Tibial nerve (tissue), 4 donors: Measurements from ENCODE around the gene PTCD1. TPM values are rescaled to one million over a fixed set of nuclear protein-coding genes. Genes with fewer than 3 reads are reported as not detected.
A peak's percentile ranks its signal among the peaks of the same experiment; 100 is the strongest.

Experiments used
- DNase-seq, 2 donors: peaks; one replicate each; pipeline ENCODE4 v3.0.0-alpha.2; 2019; ENCODE audit warnings: low spot score in 2 of 2
- H3K27ac ChIP-seq, 4 donors: fragments of 200-600 bp; sonication (generic) in 3 of 4; one replicate each; pipeline ENCODE4 v1.5.1; 2017 to 2019; ENCODE audit warnings: mild to moderate bottlenecking in 1 of 4
- H3K27me3 ChIP-seq, 2 donors: fragments of 200-600 bp; sonication (generic) in 1 of 2; one replicate each; pipeline versions ENCODE4 v1.5.1 to v1.6.0; 2017 to 2019
- H3K36me3 ChIP-seq, 3 donors: fragments of 200-600 bp; sonication (generic); one replicate each; pipeline ENCODE4 v1.5.1; 2018 to 2019
- H3K4me1 ChIP-seq, 4 donors: fragments of 200-600 bp; sonication (generic) in 3 of 4; one replicate each; pipeline ENCODE4 v1.5.1; 2017 to 2019
- H3K4me3 ChIP-seq, 4 donors: fragments of 200-600 bp; sonication (generic) in 3 of 4; one replicate each; pipeline ENCODE4 v1.5.1; 2017 to 2019; ENCODE audit warnings: mild to moderate bottlenecking in 1 of 4, moderate library complexity in 1 of 4
- H3K9me3 ChIP-seq, 4 donors: fragments of 200-600 bp; sonication (generic) in 3 of 4; one replicate each; pipeline ENCODE4 v1.5.1; 2017 to 2019
- EP300 ChIP-seq, 2 donors: sonication (generic); formaldehyde crosslinking; IDR thresholded peaks; one replicate each; pipeline ENCODE4 v1.6.1; 2017; ENCODE audit warnings: antibody characterized with exemption in 2 of 2, mild to moderate bottlenecking in 1 of 2
- POLR2A ChIP-seq, 2 donors: fragments of 450-650 bp; IDR thresholded peaks; one replicate each; pipeline ENCODE4 v1.6.1; 2017; ENCODE audit warnings: antibody characterized with exemption in 2 of 2, mild to moderate bottlenecking in 2 of 2, moderate library complexity in 2 of 2
- WGBS, 2 donors: methylation state at CpG; one replicate each; pipeline ENCODE4 v1.1.5; 2018; 5-methylcytosine and 5-hydroxymethylcytosine counted together
- total RNA-seq, 4 donors: library from RNA; depleted of rRNA; stranded (reverse); fragments of >200 nt; gene quantifications; one replicate each; pipeline ENCODE4 v1.1.0, GENCODE V29; 2016
- TF ChIP-seq, protein P1 (sequence below), 5 experiments: fragments of 200-600 bp in 3 of 5; fragments of 450-650 bp in 2 of 5; sonication (generic) in 3 of 5; IDR thresholded peaks; one replicate each; pipeline ENCODE4 v1.5.1; 2016 to 2019; ENCODE audit warnings: antibody characterized with exemption in 5 of 5, mild to moderate bottlenecking in 3 of 5, moderate library complexity in 2 of 5

The PTCD1 gene
- total RNA-seq, 4 donors from 2014 or later, result 6.9 to 10.8 (median 9.5) TPM

DNA sequence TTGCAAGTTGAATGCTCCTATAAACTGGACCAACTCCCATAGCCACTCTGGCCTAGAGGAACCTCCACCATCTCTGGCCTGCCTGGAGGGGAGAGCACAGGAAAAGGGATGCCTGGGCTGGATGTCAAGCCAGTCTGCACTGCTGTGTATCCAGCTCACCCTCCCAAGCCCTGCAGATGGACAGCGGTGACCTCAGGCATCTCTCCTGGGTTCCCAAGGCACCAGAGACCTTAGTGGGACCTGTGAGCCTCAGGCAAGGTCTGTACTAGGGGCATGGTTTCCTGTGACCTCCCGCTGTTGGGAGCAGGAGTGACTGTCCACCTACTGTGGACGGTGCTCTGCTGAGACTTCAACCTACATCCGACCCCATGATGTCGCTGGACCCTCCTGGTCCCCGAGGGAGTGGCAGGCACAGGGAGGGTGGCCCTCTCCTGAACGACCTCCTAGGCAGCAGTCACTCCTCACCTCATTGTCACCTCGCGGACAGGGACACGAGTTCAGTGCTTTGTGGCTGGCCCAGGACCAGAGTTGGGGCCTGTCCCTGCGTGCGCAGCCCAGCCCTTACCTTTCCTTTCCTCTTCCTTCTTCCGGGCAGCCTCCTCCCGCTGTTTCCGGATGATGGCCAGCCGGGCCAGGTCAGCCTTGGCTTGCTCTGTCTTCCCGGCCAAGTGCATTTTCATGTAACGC, 41.2 kb downstream of the PTCD1 start:
- Histone ChIP-seq H3K27ac (peak overlapping the region in 3 of 4 donors; percentile 23 to 88 (median 70)), H3K4me1 (peaks cover 0 to 79% (median 16%) of the 10 kb centered on the region in 4 donors), H3K4me3 (no peak overlapping the region), H3K9me3 (no peaks in the 10 kb centered on the region), H3K36me3 (peaks cover 0 to 89% (median 6%) of the 10 kb centered on the region in 3 donors), H3K27me3 (no peaks in the 10 kb centered on the region)
- no peak for DNase-seq
- TF ChIP-seq EP300 (IDR thresholded peaks at IDR 0.05), result no peak
- TF ChIP-seq POLR2A (IDR thresholded peaks at IDR 0.05), result no peak
- TF ChIP-seq, protein P1, sequence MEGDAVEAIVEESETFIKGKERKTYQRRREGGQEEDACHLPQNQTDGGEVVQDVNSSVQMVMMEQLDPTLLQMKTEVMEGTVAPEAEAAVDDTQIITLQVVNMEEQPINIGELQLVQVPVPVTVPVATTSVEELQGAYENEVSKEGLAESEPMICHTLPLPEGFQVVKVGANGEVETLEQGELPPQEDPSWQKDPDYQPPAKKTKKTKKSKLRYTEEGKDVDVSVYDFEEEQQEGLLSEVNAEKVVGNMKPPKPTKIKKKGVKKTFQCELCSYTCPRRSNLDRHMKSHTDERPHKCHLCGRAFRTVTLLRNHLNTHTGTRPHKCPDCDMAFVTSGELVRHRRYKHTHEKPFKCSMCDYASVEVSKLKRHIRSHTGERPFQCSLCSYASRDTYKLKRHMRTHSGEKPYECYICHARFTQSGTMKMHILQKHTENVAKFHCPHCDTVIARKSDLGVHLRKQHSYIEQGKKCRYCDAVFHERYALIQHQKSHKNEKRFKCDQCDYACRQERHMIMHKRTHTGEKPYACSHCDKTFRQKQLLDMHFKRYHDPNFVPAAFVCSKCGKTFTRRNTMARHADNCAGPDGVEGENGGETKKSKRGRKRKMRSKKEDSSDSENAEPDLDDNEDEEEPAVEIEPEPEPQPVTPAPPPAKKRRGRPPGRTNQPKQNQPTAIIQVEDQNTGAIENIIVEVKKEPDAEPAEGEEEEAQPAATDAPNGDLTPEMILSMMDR (IDR thresholded peaks at IDR 0.05), result no peak
- WGBS, 2 donors, result 74 to 77% methylated on average over 16 to 17 of the region's 18 CpGs

DNA sequence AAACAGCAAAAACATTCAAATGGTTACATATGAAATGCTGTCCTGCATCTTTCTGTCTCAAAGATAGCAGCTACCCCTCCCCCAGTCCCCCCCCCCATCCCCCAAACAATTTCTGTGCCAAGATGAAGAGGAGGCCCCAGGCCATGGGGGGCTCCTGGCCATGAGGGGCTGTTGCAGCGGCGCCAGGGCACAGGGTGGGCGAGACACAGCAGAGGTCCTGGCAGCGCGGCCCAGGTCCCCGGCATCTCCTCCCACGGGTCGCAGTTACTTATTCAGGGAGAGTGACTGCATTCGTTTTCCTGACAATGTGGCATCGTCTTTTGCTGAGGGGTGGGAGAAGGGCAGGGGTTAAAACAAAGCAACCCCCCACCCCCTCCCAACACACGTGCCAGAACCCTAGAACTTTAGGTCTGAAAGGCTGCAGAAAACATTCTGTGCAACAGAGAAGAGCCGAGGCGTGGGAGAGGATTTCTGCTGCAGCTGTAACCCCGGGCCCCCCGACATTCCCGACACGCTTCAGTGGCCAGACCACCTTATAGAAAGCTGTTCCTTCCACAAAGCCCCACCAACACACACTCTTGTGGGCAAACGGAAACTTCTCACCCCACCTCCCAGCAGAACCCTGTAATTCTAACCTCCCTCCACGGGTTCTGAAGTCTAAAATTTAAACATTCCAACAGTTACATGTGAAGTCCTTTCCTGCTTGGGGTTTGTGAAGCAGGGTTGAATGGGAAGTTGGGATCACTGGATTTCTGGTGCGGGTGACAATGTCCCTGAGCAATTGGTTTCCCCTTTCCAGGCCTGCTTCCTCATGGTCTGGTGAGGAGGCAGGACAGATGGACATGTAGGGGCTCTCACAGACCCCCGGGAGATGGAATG, 41.9 kb downstream of the PTCD1 start:
- no peak for DNase-seq
- H3K9me3 ChIP-seq, result no peaks in the 10 kb centered on the region
- H3K27ac ChIP-seq, result peak overlapping the region in 2 of 4 donors; percentile 70 to 88
- TF ChIP-seq, protein P1 (IDR thresholded peaks at IDR 0.05), result no peak
- TF ChIP-seq POLR2A (IDR thresholded peaks at IDR 0.05), result no peak
- TF ChIP-seq EP300 (IDR thresholded peaks at IDR 0.05), result peak in 1 of 2 donors; percentile 10
- H3K36me3 ChIP-seq, result peaks cover 0 to 89% (median 6%) of the 10 kb centered on the region in 3 donors
- WGBS, 2 donors, result 41 to 50% methylated on average over 18 to 21 of the region's 21 CpGs
- peaks cover 0 to 84% (median 20%) of the 10 kb centered on the region in 4 donors for H3K4me1 ChIP-seq
- no peak overlapping the region for H3K4me3 ChIP-seq
- no peaks in the 10 kb centered on the region for H3K27me3 ChIP-seq

DNA sequence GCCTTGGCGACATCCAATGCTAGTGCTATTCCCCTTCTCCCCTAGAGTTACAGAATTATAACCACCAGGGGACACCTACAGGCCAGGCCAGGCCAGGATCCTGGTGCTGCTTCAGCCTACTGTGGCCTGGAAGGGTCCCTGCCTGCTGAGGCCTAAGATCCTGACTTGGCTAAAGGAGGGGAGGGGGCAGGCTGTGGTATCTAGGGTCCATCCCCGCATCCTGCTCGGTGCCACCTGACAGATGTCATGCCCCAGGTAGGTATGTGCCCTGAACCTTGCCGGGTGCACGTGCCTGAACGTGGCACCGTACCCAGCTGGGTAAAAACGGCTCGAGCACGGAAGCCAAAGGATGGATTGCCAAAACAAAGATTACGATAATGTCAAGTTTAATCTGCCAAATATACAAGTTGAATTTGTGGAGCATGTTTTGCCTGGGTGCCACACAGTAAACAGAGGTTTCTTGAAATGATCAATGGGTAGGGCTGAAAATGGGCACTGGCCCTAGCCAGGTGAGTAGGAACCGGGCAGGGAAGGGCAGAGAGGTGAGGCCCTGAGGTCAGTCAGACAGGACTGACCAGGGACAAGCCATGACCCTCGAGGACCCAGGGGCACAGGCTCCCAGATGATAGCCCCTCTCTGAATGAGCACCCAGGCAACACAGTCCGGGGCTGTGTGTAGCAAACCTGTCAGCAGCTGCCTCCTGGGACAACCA, 42.8 kb downstream of the PTCD1 start:
- peak overlapping the region in 3 of 4 donors; percentile 15 to 88 (median 70) for H3K27ac ChIP-seq
- H3K9me3 ChIP-seq, result no peaks in the 10 kb centered on the region
- TF ChIP-seq, protein P1 (IDR thresholded peaks at IDR 0.05), result peak in 1 of 5 experiments; percentile 26
- TF ChIP-seq POLR2A (IDR thresholded peaks at IDR 0.05), result no peak
- TF ChIP-seq EP300 (IDR thresholded peaks at IDR 0.05), result no peak
- no peak overlapping the region for H3K4me3 ChIP-seq
- peaks cover 0 to 89% (median 6%) of the 10 kb centered on the region in 3 donors for H3K36me3 ChIP-seq
- DNase-seq, result no peak
- H3K27me3 ChIP-seq, result no peaks in the 10 kb centered on the region
- WGBS, 2 donors, result 58 to 60% methylated on average over 14 of the region's 14 CpGs
- peaks cover 0 to 84% (median 20%) of the 10 kb centered on the region in 4 donors for H3K4me1 ChIP-seq

DNA sequence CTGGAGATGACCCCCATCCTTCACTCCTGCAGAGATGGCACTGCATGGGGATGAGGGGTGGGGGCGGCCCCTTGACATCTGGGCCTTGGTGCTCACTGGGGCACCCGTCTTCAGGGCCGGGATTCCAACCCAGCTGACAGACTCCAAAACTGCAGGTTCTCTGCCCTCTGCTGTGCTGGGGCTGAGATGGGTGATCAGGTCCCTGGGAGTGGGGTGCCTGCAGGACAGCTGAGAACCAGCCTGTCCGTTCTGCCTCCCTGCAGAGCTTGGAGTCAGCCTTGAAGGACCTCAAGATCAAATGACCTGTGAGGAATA, 44.5 kb downstream of the PTCD1 start:
- Histone ChIP-seq H3K27ac (peak overlapping the region in 1 of 4 donors; percentile 88), H3K9me3 (no peaks in the 10 kb centered on the region), H3K4me1 (peaks cover 0 to 69% (median 20%) of the 10 kb centered on the region in 4 donors), H3K36me3 (peaks cover 0 to 89% (median 9%) of the 10 kb centered on the region in 3 donors), H3K27me3 (no peaks in the 10 kb centered on the region), H3K4me3 (no peak overlapping the region)
- 66 to 100% methylated on average over 2 to 4 of the region's 4 CpGs for WGBS, 2 donors
- no peak for DNase-seq
- TF ChIP-seq EP300 (IDR thresholded peaks at IDR 0.05) (no peak), POLR2A (IDR thresholded peaks at IDR 0.05) (no peak)
- TF ChIP-seq, protein P1 (IDR thresholded peaks at IDR 0.05), result no peak
